ENCODE measurements around the gene SUSD4. TPM values are rescaled to one million over a fixed set of nuclear protein-coding genes. Genes with fewer than 3 reads are reported as not detected.
A peak's percentile ranks its signal among the peaks of the same experiment; 100 is the strongest.

SUSD4 gene
- total and polyA plus RNA-seq, 10 of the 15 experiments (the other 5 are each of a cell fraction or from before 2014, with no cell fraction given): 0.13 to 1.1 (median 0.26) TPM; not detected in 3

GRCh38 chr1:223230161-223230881 is 133.7 kb downstream of the SUSD4 start:
- DNase-seq (ENCODE audit: low read depth, low spot score): no peak
- Histone ChIP-seq H3K4me1 (ENCODE audit: control insufficient read depth, insufficient read depth, low read length) (no peaks in the 10 kb centered on the region), H3K9ac (ENCODE audit: control insufficient read depth, insufficient read depth, low read length) (no peak overlapping the region), H3K36me3 (ENCODE audit: control insufficient read depth in 2 of 2, insufficient read depth in 2 of 2, low read length in 1 of 2) (no peaks in the 10 kb centered on the region), H3K4me3 (no peak overlapping the region), H2AFZ (ENCODE audit: control insufficient read depth, low read depth, low read length) (no peak overlapping the region), H3K27me3 (replicated peaks in 1 of 2; ENCODE audit: control insufficient read depth in 2 of 2, insufficient read depth in 2 of 2, low read length in 1 of 2) (no peaks in the 10 kb centered on the region; a peak in 2 of 4 replicates), H3K79me2 (ENCODE audit: control insufficient read depth, insufficient read depth, low read length) (no peaks in the 10 kb centered on the region), H3K27ac (ENCODE audit: control insufficient read depth, insufficient read depth) (no peak overlapping the region), H3K9me3 (replicated peaks; ENCODE audit: control insufficient read depth, insufficient read depth, low read length) (no peaks in the 10 kb centered on the region), H4K20me1 (ENCODE audit: control insufficient read depth, insufficient read depth) (no peaks in the 10 kb centered on the region), H3K4me2 (ENCODE audit: control insufficient read depth, insufficient read depth) (no peak overlapping the region)
- in situ Hi-C loops (cut with MboI) (no loop called here), intact Hi-C loops (cut with micrococcal nuclease; ENCODE audit: unreplicated experiment) (no loop called here)
- SMC1A ChIA-PET (ENCODE audit: uncharacterized antibody, unreplicated experiment): interaction anchor here (0.7 to 1.7 kb wide), 8 partner anchors 10 to 50 kb away, joined by 3 to 7 read pairs (median 4); no protein-coding TSS in a partner anchor
- RAD21 ChIA-PET (ENCODE audit: unreplicated experiment): interaction anchor here (0.8 to 1.7 kb wide), 7 partner anchors 13 to 94 kb away, joined by 3 to 4 read pairs (median 3); partner anchors contain the start of gene TLR5
- peak; percentile 9 for ATAC-seq
- WGBS (ENCODE audit: insufficient coverage, insufficient replicate concordance, low lambda C conversion rate, missing lambda C conversion rate): 72% methylated on average over 11 of the region's 11 CpGs
- CTCF ChIA-PET: interaction anchor here (0.6 to 6.2 kb wide), 6 partner anchors 11 to 99 kb away, joined by 3 to 43 read pairs (median 3); no protein-coding TSS in a partner anchor
- TF ChIP-seq ZNF384 (IDR thresholded peaks at IDR 0.05; ENCODE audit: borderline replicate concordance, low read depth, low read length) (peak; percentile 34; the same call in 1 of the 2 replicates), ZBTB33 (IDR thresholded peaks at IDR 0.05) (no peak)
- no TSS peak for BruUV-seq (replicated peaks)
- FAIRE-seq: no peak
- POLR2A ChIA-PET: interaction anchor here (1.0 kb wide), 1 partner anchor 29 kb away, joined by 3 read pairs; no protein-coding TSS in a partner anchor

Data from GM12878 (cell line).